Mucosa of stomach (tissue), 1 donor: Measurements from ENCODE around the gene ARMH1.

Experiments used
- H3K27me3 ChIP-seq: one replicate; pipeline ENCODE4 v1.7.0; 2013; ENCODE audit warnings: mild to moderate bottlenecking, low read length; ENCODE audit not compliant: control insufficient read depth, insufficient read depth
- H3K36me3 ChIP-seq: one replicate; pipeline ENCODE4 v1.7.0; 2013; ENCODE audit warnings: low read length; ENCODE audit not compliant: control insufficient read depth, insufficient read depth
- H3K4me1 ChIP-seq: one replicate; pipeline ENCODE4 v1.7.0; 2013; ENCODE audit warnings: mild to moderate bottlenecking, low read length; ENCODE audit not compliant: control insufficient read depth, insufficient read depth
- H3K4me3 ChIP-seq: one replicate; pipeline ENCODE4 v1.7.0; 2013; ENCODE audit warnings: low read length
- H3K9ac ChIP-seq: one replicate; pipeline ENCODE4 v1.7.0; 2013; ENCODE audit warnings: mild to moderate bottlenecking, low read length, moderate library complexity
- H3K9me3 ChIP-seq: one replicate; pipeline ENCODE4 v1.7.0; 2013; ENCODE audit warnings: mild to moderate bottlenecking, low read length, moderate library complexity; ENCODE audit not compliant: control insufficient read depth
- donor health status: Pancreatic carcinoma.

Gene ARMH1

DNA sequence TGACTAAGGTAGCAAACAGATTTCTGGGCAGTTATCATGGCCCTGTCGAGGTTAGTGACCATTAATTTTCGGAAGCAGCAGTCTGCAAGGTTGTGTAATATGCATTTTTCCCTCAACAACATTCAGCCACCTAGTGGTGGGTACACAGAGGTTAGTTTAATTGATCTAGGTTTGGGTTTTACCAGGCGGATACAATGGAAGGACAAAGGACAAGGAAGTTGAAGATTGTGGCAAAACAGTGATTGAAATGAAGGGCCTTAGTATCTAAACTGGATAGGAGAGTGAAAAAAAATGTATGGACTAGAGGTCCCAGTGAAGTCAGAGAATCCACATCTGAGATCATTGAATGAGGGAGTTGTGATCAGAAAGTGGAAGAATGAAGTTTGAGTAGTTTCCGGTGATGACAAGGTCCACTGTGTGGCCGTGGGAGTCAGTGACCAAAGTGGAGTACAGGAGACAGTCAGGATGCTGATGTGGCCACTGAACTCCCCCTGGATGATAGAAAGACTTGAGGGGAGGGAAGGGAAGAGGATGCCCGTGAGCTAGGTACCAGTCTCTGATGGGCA, 2.8 kb downstream of the ARMH1 start:
- Histone ChIP-seq H3K27me3 (no peaks in the 10 kb centered on the region), H3K4me3 (no peak overlapping the region), H3K36me3 (no peaks in the 10 kb centered on the region), H3K9me3 (no peaks in the 10 kb centered on the region), H3K4me1 (peaks cover 53% of the 10 kb centered on the region), H3K9ac (no peak overlapping the region)

- Histone ChIP-seq H3K4me3 (no peak overlapping the region), H3K27me3 (no peaks in the 10 kb centered on the region), H3K9ac (no peak overlapping the region), H3K36me3 (no peaks in the 10 kb centered on the region), H3K9me3 (no peaks in the 10 kb centered on the region), H3K4me1 (peaks cover 45% of the 10 kb centered on the region)
Observed at GRCh38 chr1:44678120-44678519, 3.6 kb downstream of the ARMH1 start.

DNA sequence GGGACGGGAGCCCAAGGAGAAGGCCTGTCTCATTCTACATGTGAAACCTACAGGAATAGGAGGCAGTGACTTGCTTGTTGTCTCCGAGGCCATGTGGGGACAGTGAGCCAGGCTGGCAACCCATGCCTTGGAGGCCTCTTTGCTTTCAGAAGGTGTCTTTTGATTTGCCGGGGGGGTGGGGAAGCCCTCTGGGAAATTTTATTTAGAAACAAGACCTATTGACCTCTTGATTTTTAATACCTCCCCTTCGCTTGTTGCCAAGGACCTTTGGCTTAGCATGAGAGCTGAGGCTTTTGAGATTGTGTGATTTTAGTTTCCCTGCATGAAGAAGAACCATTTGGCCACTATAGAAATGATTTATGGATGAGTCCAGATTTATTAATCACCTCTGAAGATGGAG, 4.1 kb downstream of the ARMH1 start:
- Histone ChIP-seq H3K9ac (no peak overlapping the region), H3K9me3 (no peaks in the 10 kb centered on the region), H3K36me3 (no peaks in the 10 kb centered on the region)

GRCh38 chr1:44679468-44679867, 5.0 kb downstream of the ARMH1 start:
- Histone ChIP-seq H3K36me3 (no peaks in the 10 kb centered on the region), H3K4me3 (no peak overlapping the region), H3K9me3 (no peaks in the 10 kb centered on the region), H3K27me3 (no peaks in the 10 kb centered on the region), H3K4me1 (peaks cover 40% of the 10 kb centered on the region), H3K9ac (no peak overlapping the region)

More for the DNA sequence above, 4.1 kb downstream of the ARMH1 start:
- H3K27me3 ChIP-seq, result no peaks in the 10 kb centered on the region
- H3K4me3 ChIP-seq, result no peak overlapping the region
- peaks cover 40% of the 10 kb centered on the region for H3K4me1 ChIP-seq

- no peaks in the 10 kb centered on the region for H3K36me3 ChIP-seq
- no peak overlapping the region for H3K4me3 ChIP-seq
- no peak overlapping the region for H3K9ac ChIP-seq
- no peaks in the 10 kb centered on the region for H3K9me3 ChIP-seq
- peaks cover 14% of the 10 kb centered on the region for H3K4me1 ChIP-seq
- no peaks in the 10 kb centered on the region for H3K27me3 ChIP-seq
Observed at GRCh38 chr1:44681905-44682882, 7.7 kb downstream of the ARMH1 start.

- Histone ChIP-seq H3K4me3 (no peak overlapping the region), H3K9me3 (no peaks in the 10 kb centered on the region), H3K9ac (no peak overlapping the region), H3K27me3 (no peaks in the 10 kb centered on the region), H3K4me1 (peaks cover 8% of the 10 kb centered on the region), H3K36me3 (no peaks in the 10 kb centered on the region)
Observed at GRCh38 chr1:44682883-44683265, 8.4 kb downstream of the ARMH1 start.

DNA sequence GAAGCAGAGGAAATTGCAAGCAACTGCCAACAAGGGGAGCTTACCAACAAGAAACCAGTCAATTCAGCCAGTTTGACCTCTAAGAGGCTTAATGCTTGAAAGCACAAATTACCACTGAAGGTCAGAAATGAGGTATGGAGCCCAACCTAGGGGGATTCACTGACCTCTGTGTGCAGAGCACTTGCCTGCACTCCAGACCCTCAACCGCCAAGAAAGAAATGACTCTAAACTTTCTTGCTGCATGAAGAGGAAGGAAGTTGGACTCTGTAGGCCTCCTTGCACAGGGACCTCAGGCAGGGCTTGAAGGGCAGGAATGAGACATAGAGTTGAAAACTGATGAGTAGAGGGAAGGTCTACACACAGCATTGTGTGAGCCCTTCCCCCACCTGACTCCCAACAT, 10.0 kb downstream of the ARMH1 start:
- Histone ChIP-seq H3K4me3 (no peak overlapping the region), H3K9ac (no peak overlapping the region), H3K27me3 (no peaks in the 10 kb centered on the region), H3K9me3 (no peaks in the 10 kb centered on the region), H3K36me3 (no peaks in the 10 kb centered on the region), H3K4me1 (peaks cover 8% of the 10 kb centered on the region)

DNA sequence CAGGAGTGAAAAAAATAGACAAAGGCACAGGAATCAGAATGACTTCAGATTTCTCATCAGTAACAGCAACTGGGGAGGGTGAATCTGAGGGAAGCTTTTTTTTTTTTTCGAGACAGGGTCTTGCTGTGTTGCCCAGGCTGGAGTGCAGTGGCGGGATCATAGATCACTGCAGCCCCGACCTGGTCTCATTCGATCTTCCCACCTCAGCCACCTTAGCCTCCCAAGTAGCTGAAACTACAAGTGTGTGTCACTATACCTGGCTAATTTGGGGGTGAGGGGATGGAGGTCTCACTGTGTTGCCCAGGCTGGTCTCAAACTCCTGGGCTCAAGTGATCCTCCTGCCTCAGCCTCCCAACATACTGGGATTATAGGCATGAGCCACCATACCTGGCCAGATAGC, 10.7 kb downstream of the ARMH1 start:
- Histone ChIP-seq H3K27me3 (no peaks in the 10 kb centered on the region), H3K4me3 (no peak overlapping the region), H3K36me3 (no peaks in the 10 kb centered on the region), H3K4me1 (peaks cover 8% of the 10 kb centered on the region), H3K9me3 (no peaks in the 10 kb centered on the region), H3K9ac (no peak overlapping the region)

- H3K4me1 ChIP-seq, result peaks cover 8% of the 10 kb centered on the region
- no peaks in the 10 kb centered on the region for H3K36me3 ChIP-seq
- H3K27me3 ChIP-seq, result no peaks in the 10 kb centered on the region
- no peak overlapping the region for H3K9ac ChIP-seq
- no peak overlapping the region for H3K4me3 ChIP-seq
- no peaks in the 10 kb centered on the region for H3K9me3 ChIP-seq
Observed at GRCh38 chr1:44685881-44686280, 11.4 kb downstream of the ARMH1 start.

DNA sequence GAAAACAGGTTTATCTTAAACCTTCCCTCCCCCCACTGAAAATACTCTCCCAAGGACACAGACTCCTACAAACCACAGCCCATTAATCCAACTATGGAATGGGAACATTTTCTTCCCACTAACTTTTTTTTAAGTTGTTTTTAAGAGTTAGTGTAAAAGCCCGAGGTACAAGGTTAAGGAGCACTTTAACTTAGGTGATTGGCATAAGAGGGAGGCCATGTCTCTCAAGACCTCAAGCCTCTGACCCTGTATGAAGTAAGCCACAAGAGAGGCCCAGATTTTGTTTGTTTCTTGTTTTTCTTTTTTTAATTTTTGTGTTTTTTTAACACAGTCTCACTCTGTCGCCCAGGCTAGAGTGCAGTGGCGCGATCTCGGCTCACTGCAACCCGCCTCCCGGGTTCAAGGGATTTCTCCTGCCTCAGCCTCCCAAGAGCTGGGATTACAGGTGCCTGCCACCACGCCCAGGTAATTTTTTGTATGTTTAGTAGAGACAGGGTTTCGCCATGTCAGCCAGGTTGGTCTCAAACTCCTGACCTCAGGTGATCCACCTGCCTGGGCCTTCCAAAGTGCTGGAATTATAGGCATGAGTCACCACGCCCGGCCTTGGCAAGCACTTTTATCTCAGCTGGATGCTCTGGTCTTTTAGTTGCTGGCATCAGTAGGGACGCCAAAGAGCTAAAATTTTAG, 14.4 kb downstream of the ARMH1 start:
- H3K9me3 ChIP-seq, result no peaks in the 10 kb centered on the region
- no peak overlapping the region for H3K9ac ChIP-seq
- H3K36me3 ChIP-seq, result no peaks in the 10 kb centered on the region
- H3K4me1 ChIP-seq, result no peaks in the 10 kb centered on the region
- no peaks in the 10 kb centered on the region for H3K27me3 ChIP-seq
- H3K4me3 ChIP-seq, result no peak overlapping the region

DNA sequence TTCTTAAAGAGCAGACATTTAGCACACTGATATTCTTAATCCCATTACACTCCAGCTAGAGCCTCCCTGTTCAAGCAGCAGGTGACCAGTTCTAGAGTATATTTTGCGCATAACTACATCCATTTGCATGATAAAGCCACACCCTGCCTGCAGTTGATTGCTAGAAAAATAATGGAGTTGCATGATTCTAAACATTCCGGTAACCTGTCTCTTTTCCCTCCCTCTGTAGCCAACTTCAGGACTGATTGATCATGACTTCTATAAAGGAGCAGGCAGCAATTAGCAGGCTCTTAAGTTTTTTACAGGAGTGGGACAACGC, 14.9 kb downstream of the ARMH1 start:
- Histone ChIP-seq H3K4me3 (no peak overlapping the region), H3K36me3 (no peaks in the 10 kb centered on the region), H3K9ac (no peak overlapping the region), H3K4me1 (no peaks in the 10 kb centered on the region), H3K27me3 (no peaks in the 10 kb centered on the region), H3K9me3 (no peaks in the 10 kb centered on the region)

DNA sequence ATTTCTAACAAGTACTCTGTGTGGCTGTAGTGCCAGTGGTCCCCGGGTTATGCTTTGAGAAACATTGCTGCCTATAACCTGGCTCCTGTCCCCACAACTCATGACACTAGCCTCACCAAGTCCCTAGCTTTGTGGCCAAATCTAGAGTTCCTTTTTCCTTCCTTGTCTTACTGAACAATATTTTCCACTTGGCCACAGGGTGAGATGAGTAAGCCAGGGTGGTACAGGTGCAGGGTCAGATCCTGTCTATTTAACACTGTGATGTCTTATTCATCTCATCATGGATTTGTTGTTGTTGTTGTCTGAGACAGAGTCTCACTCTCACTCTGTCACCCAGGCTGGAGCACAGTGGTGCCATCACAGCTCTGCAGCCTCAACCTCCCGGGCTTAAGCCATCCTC, 18.6 kb downstream of the ARMH1 start:
- H3K9me3 ChIP-seq, result no peaks in the 10 kb centered on the region
- H3K36me3 ChIP-seq, result no peaks in the 10 kb centered on the region
- no peaks in the 10 kb centered on the region for H3K27me3 ChIP-seq
- H3K4me1 ChIP-seq, result no peaks in the 10 kb centered on the region
- H3K9ac ChIP-seq, result no peak overlapping the region
- no peak overlapping the region for H3K4me3 ChIP-seq
